Measurements from ENCODE around the gene GPC5.

Gene GPC5

GRCh38 chr13:91546900-91547299, 148.5 kb downstream of the GPC5 start:
- H3K4me1 ChIP-seq (ENCODE audit: control insufficient read depth, low read depth, low read length), result no peaks in the 10 kb centered on the region
- no peak overlapping the region for H3K27ac ChIP-seq (ENCODE audit: low read depth, low read length)
- no peak for DNase-seq
- H3K79me2 ChIP-seq (ENCODE audit: control insufficient read depth, insufficient read depth, low read length), result no peaks in the 10 kb centered on the region
- no peak overlapping the region for H3K4me3 ChIP-seq (ENCODE audit: low read length)
- no peak overlapping the region for H3K56ac ChIP-seq (ENCODE audit: low read length)
- H3K36me3 ChIP-seq (ENCODE audit: control insufficient read depth, insufficient read depth, low read length), result no peaks in the 10 kb centered on the region
- H3K4ac ChIP-seq (ENCODE audit: low read depth, low read length), result no peak overlapping the region
- H4K5ac ChIP-seq (ENCODE audit: low read length), result no peak overlapping the region
- H4K8ac ChIP-seq (ENCODE audit: low read depth, low read length), result no peak overlapping the region
- H3K79me1 ChIP-seq (ENCODE audit: low read length), result no peaks in the 10 kb centered on the region
- H2AK5ac ChIP-seq (ENCODE audit: low read length), result no peak overlapping the region
- no CpG with 5 or more reads among the region's 2 CpGs for WGBS (ENCODE audit: extremely low coverage, insufficient coverage, low lambda C conversion rate)
- no peaks in the 10 kb centered on the region for H3K27me3 ChIP-seq (ENCODE audit: insufficient read depth, low read length, poor library complexity)
- H3K23ac ChIP-seq (ENCODE audit: low read length), result no peak overlapping the region
- H3K4me2 ChIP-seq (ENCODE audit: low read length), result no peak overlapping the region
- H2BK120ac ChIP-seq (ENCODE audit: low read depth, low read length), result no peak overlapping the region
- no peak overlapping the region for H3K9ac ChIP-seq (ENCODE audit: low read length)
- no peak overlapping the region for H2BK5ac ChIP-seq (ENCODE audit: low read length)
- H2BK15ac ChIP-seq (replicated peaks; ENCODE audit: low read depth), result no peak overlapping the region
- H3K18ac ChIP-seq (ENCODE audit: low read length), result no peak overlapping the region

GRCh38 chr13:91553584-91553983, 155.2 kb downstream of the GPC5 start:
- H3K18ac ChIP-seq (ENCODE audit: low read length), result no peak overlapping the region
- H3K4me1 ChIP-seq (ENCODE audit: control insufficient read depth, low read depth, low read length), result no peaks in the 10 kb centered on the region
- WGBS (ENCODE audit: extremely low coverage, insufficient coverage, low lambda C conversion rate), result 100% methylated on average over 1 of the region's 2 CpGs
- H2BK15ac ChIP-seq (replicated peaks; ENCODE audit: low read depth), result no peak overlapping the region
- H2BK120ac ChIP-seq (ENCODE audit: low read depth, low read length), result no peak overlapping the region
- no peaks in the 10 kb centered on the region for H3K36me3 ChIP-seq (ENCODE audit: control insufficient read depth, insufficient read depth, low read length)
- no peak overlapping the region for H4K8ac ChIP-seq (ENCODE audit: low read depth, low read length)
- no peak overlapping the region for H2AK5ac ChIP-seq (ENCODE audit: low read length)
- no peaks in the 10 kb centered on the region for H3K79me2 ChIP-seq (ENCODE audit: control insufficient read depth, insufficient read depth, low read length)
- H2BK5ac ChIP-seq (ENCODE audit: low read length), result no peak overlapping the region
- DNase-seq, result no peak
- no peak overlapping the region for H3K23ac ChIP-seq (ENCODE audit: low read length)
- H3K4ac ChIP-seq (ENCODE audit: low read depth, low read length), result no peak overlapping the region
- H3K27me3 ChIP-seq (ENCODE audit: insufficient read depth, low read length, poor library complexity), result no peaks in the 10 kb centered on the region
- H3K56ac ChIP-seq (ENCODE audit: low read length), result no peak overlapping the region
- no peaks in the 10 kb centered on the region for H3K79me1 ChIP-seq (ENCODE audit: low read length)
- H3K4me2 ChIP-seq (ENCODE audit: low read length), result no peak overlapping the region
- no peak overlapping the region for H3K4me3 ChIP-seq (ENCODE audit: low read length)
- H4K5ac ChIP-seq (ENCODE audit: low read length), result no peak overlapping the region
- no peak overlapping the region for H3K27ac ChIP-seq (ENCODE audit: low read depth, low read length)
- no peak overlapping the region for H3K9ac ChIP-seq (ENCODE audit: low read length)

- Histone ChIP-seq H4K8ac (ENCODE audit: low read depth, low read length) (no peak overlapping the region), H3K56ac (ENCODE audit: low read length) (no peak overlapping the region), H3K4me3 (ENCODE audit: low read length) (no peak overlapping the region), H3K79me1 (ENCODE audit: low read length) (no peaks in the 10 kb centered on the region), H2BK120ac (ENCODE audit: low read depth, low read length) (no peak overlapping the region), H3K36me3 (ENCODE audit: control insufficient read depth, insufficient read depth, low read length) (no peaks in the 10 kb centered on the region), H3K4me2 (ENCODE audit: low read length) (no peak overlapping the region), H3K79me2 (ENCODE audit: control insufficient read depth, insufficient read depth, low read length) (no peaks in the 10 kb centered on the region), H3K18ac (ENCODE audit: low read length) (no peak overlapping the region), H3K4me1 (ENCODE audit: control insufficient read depth, low read depth, low read length) (no peaks in the 10 kb centered on the region), H2AK5ac (ENCODE audit: low read length) (no peak overlapping the region), H3K27ac (ENCODE audit: low read depth, low read length) (no peak overlapping the region), H4K5ac (ENCODE audit: low read length) (no peak overlapping the region), H2BK15ac (replicated peaks; ENCODE audit: low read depth) (no peak overlapping the region), H3K27me3 (ENCODE audit: insufficient read depth, low read length, poor library complexity) (no peaks in the 10 kb centered on the region), H3K4ac (ENCODE audit: low read depth, low read length) (no peak overlapping the region), H3K23ac (ENCODE audit: low read length) (no peak overlapping the region), H2BK5ac (ENCODE audit: low read length) (no peak overlapping the region), H3K9ac (ENCODE audit: low read length) (no peak overlapping the region)
- no peak for DNase-seq
- WGBS (ENCODE audit: extremely low coverage, insufficient coverage, low lambda C conversion rate), result no CpG with 5 or more reads among the region's 1 CpG
These were observed 155.7 kb downstream of the GPC5 start for GRCh38 chr13:91554101-91554500.

- Histone ChIP-seq H3K18ac (ENCODE audit: low read length) (no peak overlapping the region), H3K4me2 (ENCODE audit: low read length) (no peak overlapping the region)
- no CpG with 5 or more reads among the region's 5 CpGs for WGBS (ENCODE audit: extremely low coverage, insufficient coverage, low lambda C conversion rate)
These were observed 159.1 kb downstream of the GPC5 start for GRCh38 chr13:91557328-91558090.

GRCh38 chr13:91563799-91564198, 165.4 kb downstream of the GPC5 start:
- Histone ChIP-seq H3K56ac (ENCODE audit: low read length) (no peak overlapping the region), H3K4ac (ENCODE audit: low read depth, low read length) (no peak overlapping the region), H3K4me3 (ENCODE audit: low read length) (no peak overlapping the region), H2AK5ac (ENCODE audit: low read length) (no peak overlapping the region), H4K8ac (ENCODE audit: low read depth, low read length) (no peak overlapping the region), H3K27me3 (ENCODE audit: insufficient read depth, low read length, poor library complexity) (no peaks in the 10 kb centered on the region), H2BK15ac (replicated peaks; ENCODE audit: low read depth) (no peak overlapping the region), H2BK5ac (ENCODE audit: low read length) (no peak overlapping the region), H3K23ac (ENCODE audit: low read length) (no peak overlapping the region), H3K79me1 (ENCODE audit: low read length) (no peaks in the 10 kb centered on the region), H3K36me3 (ENCODE audit: control insufficient read depth, insufficient read depth, low read length) (no peaks in the 10 kb centered on the region), H3K4me1 (ENCODE audit: control insufficient read depth, low read depth, low read length) (no peaks in the 10 kb centered on the region), H3K9ac (ENCODE audit: low read length) (no peak overlapping the region), H3K4me2 (ENCODE audit: low read length) (no peak overlapping the region), H4K5ac (ENCODE audit: low read length) (no peak overlapping the region), H3K79me2 (ENCODE audit: control insufficient read depth, insufficient read depth, low read length) (no peaks in the 10 kb centered on the region), H3K18ac (ENCODE audit: low read length) (no peak overlapping the region), H2BK120ac (ENCODE audit: low read depth, low read length) (no peak overlapping the region), H3K27ac (ENCODE audit: low read depth, low read length) (no peak overlapping the region)
- DNase-seq, result no peak
- WGBS (ENCODE audit: extremely low coverage, insufficient coverage, low lambda C conversion rate), result no CpG with 5 or more reads among the region's 5 CpGs

More at GRCh38 chr13:91557328-91558090, 159.1 kb downstream of the GPC5 start:
- Histone ChIP-seq H3K79me1 (ENCODE audit: low read length) (no peaks in the 10 kb centered on the region), H4K8ac (ENCODE audit: low read depth, low read length) (no peak overlapping the region), H3K56ac (ENCODE audit: low read length) (no peak overlapping the region), H3K27ac (ENCODE audit: low read depth, low read length) (no peak overlapping the region), H3K4me1 (ENCODE audit: control insufficient read depth, low read depth, low read length) (no peaks in the 10 kb centered on the region), H3K79me2 (ENCODE audit: control insufficient read depth, insufficient read depth, low read length) (no peaks in the 10 kb centered on the region), H2BK15ac (replicated peaks; ENCODE audit: low read depth) (no peak overlapping the region), H3K4me3 (ENCODE audit: low read length) (no peak overlapping the region), H2BK5ac (ENCODE audit: low read length) (no peak overlapping the region), H3K36me3 (ENCODE audit: control insufficient read depth, insufficient read depth, low read length) (no peaks in the 10 kb centered on the region), H4K5ac (ENCODE audit: low read length) (no peak overlapping the region), H2BK120ac (ENCODE audit: low read depth, low read length) (no peak overlapping the region), H3K9ac (ENCODE audit: low read length) (no peak overlapping the region), H2AK5ac (ENCODE audit: low read length) (no peak overlapping the region), H3K4ac (ENCODE audit: low read depth, low read length) (no peak overlapping the region), H3K23ac (ENCODE audit: low read length) (no peak overlapping the region), H3K27me3 (ENCODE audit: insufficient read depth, low read length, poor library complexity) (no peaks in the 10 kb centered on the region)
- no peak for DNase-seq

GRCh38 chr13:91564396-91564795, 166.0 kb downstream of the GPC5 start:
- H3K36me3 ChIP-seq (ENCODE audit: control insufficient read depth, insufficient read depth, low read length), result no peaks in the 10 kb centered on the region
- H3K4me2 ChIP-seq (ENCODE audit: low read length), result no peak overlapping the region
- H3K27ac ChIP-seq (ENCODE audit: low read depth, low read length), result no peak overlapping the region
- no peaks in the 10 kb centered on the region for H3K27me3 ChIP-seq (ENCODE audit: insufficient read depth, low read length, poor library complexity)
- H3K18ac ChIP-seq (ENCODE audit: low read length), result no peak overlapping the region
- H3K79me2 ChIP-seq (ENCODE audit: control insufficient read depth, insufficient read depth, low read length), result no peaks in the 10 kb centered on the region
- no peak overlapping the region for H3K4ac ChIP-seq (ENCODE audit: low read depth, low read length)
- DNase-seq, result no peak
- H3K56ac ChIP-seq (ENCODE audit: low read length), result no peak overlapping the region
- H3K4me3 ChIP-seq (ENCODE audit: low read length), result no peak overlapping the region
- no peak overlapping the region for H4K8ac ChIP-seq (ENCODE audit: low read depth, low read length)
- H3K4me1 ChIP-seq (ENCODE audit: control insufficient read depth, low read depth, low read length), result no peaks in the 10 kb centered on the region
- H2AK5ac ChIP-seq (ENCODE audit: low read length), result no peak overlapping the region
- H3K23ac ChIP-seq (ENCODE audit: low read length), result no peak overlapping the region
- no peak overlapping the region for H2BK5ac ChIP-seq (ENCODE audit: low read length)
- H4K5ac ChIP-seq (ENCODE audit: low read length), result no peak overlapping the region
- no peak overlapping the region for H2BK15ac ChIP-seq (replicated peaks; ENCODE audit: low read depth)
- H3K9ac ChIP-seq (ENCODE audit: low read length), result no peak overlapping the region
- H2BK120ac ChIP-seq (ENCODE audit: low read depth, low read length), result no peak overlapping the region
- H3K79me1 ChIP-seq (ENCODE audit: low read length), result no peaks in the 10 kb centered on the region
- no CpG with 5 or more reads among the region's 4 CpGs for WGBS (ENCODE audit: extremely low coverage, insufficient coverage, low lambda C conversion rate)
